Measurements from ENCODE around the gene ASB6. TPM values are rescaled to one million over a fixed set of nuclear protein-coding genes. Genes with fewer than 3 reads are reported as not detected.
A peak's percentile ranks its signal among the peaks of the same experiment; 100 is the strongest.

Gene ASB6
- total and polyA plus RNA-seq, 2 experiments from 2014 or later: 22.9 to 24.1 TPM

DNA sequence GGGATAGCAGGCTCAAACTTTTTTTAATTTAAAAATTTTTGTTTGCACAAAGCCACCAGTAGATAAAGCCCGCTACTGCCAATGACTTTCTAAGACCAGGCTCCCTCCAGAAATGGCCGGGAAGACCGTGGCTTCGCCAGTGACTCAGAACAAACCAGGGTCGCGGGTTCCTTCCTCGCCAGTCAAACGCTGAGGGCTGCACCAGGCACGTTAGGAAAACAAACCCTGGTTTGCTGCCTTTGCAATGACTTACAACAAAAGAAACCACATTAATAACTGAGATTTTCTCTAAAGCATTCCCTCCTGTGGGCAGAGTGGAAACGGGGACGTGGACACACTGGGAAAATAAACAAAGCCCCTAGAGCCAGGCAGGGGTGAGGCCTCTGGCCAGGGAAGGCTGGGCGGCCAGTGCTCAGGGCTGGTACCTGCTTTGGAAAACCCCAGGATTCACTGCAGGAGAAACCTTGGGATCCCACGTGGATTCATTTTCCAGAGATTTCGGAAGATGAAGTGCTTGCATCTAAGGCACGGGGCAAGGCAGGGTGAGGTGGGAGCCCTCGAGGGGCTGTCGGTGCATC is 27.3 kb upstream of the ASB6 start:
- no peaks in the 10 kb centered on the region for H3K27me3 ChIP-seq (replicated peaks; ENCODE audit: insufficient read depth)
- H3K9me2 ChIP-seq (ENCODE audit: insufficient read depth): no peaks in the 10 kb centered on the region
- no peak overlapping the region for H2AFZ ChIP-seq
- H3K27ac ChIP-seq: peak overlapping the region; percentile 99
- H3F3A ChIP-seq (ENCODE audit: insufficient read depth): peaks cover 39% of the 10 kb centered on the region
- H3K36me3 ChIP-seq (ENCODE audit: low read depth): no peaks in the 10 kb centered on the region
- peak overlapping the region; percentile 82 for H3K4me3 ChIP-seq
- peaks cover 36% of the 10 kb centered on the region for H3K4me1 ChIP-seq (ENCODE audit: insufficient read depth)
- in situ Hi-C loops (cut with MboI): no loop called here
- TF ChIP-seq EZH2 (IDR thresholded peaks at IDR 0.05; ENCODE audit: insufficient read depth, poor library complexity, severe bottlenecking) (no peak), EZH2phosphoT487 (IDR thresholded peaks at IDR 0.05; ENCODE audit: insufficient read depth, low read depth) (no peak)
- H4K20me1 ChIP-seq (ENCODE audit: insufficient read depth): no peaks in the 10 kb centered on the region
- peak overlapping the region; percentile 94 for H3K9ac ChIP-seq
- H3K4me2 ChIP-seq (ENCODE audit: unreplicated experiment): peak overlapping the region; percentile 91
- peaks cover 81% of the 10 kb centered on the region for H3K79me2 ChIP-seq (ENCODE audit: insufficient read depth)
- DNase-seq: peak; percentile 96
- 18 to 22% methylated on average over 17 of the region's 17 CpGs for WGBS, 2 experiments (ENCODE audit: low coverage in 1 of 2, low lambda C conversion rate in 2 of 2, missing lambda C conversion rate in 2 of 2)
- H3K9me3 ChIP-seq (ENCODE audit: low read depth): no peaks in the 10 kb centered on the region

DNA sequence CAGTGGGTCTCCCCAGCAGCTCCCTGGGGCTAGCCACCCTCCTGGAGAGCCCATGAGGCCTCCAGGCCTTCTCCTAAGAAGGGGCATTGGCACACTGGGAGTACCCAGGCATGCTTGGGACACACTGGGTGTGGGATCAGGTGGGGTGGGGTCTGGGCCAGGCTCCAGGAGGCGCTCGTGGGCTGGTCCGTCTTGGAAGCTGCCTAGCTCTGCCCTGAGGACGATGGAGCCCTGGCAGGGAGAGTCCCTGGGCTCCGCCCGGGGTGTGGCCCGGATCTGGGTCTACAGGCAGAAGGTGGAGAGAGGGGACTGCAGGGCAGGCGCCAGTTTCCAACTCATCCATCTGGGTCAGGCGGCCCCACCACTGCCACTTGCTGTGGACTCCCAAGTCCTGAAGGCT is 25.9 kb upstream of the ASB6 start:
- in situ Hi-C loops (cut with MboI): no loop called here
- WGBS, 2 experiments (ENCODE audit: low coverage in 1 of 2, low lambda C conversion rate in 2 of 2, missing lambda C conversion rate in 2 of 2): 4 to 10% methylated on average over 9 of the region's 9 CpGs
- Histone ChIP-seq H3K79me2 (ENCODE audit: insufficient read depth) (peaks cover 67% of the 10 kb centered on the region), H3K27me3 (replicated peaks; ENCODE audit: insufficient read depth) (no peaks in the 10 kb centered on the region), H3F3A (ENCODE audit: insufficient read depth) (peaks cover 35% of the 10 kb centered on the region), H3K4me1 (ENCODE audit: insufficient read depth) (peaks cover 36% of the 10 kb centered on the region), H3K9me2 (ENCODE audit: insufficient read depth) (no peaks in the 10 kb centered on the region), H3K9me3 (ENCODE audit: low read depth) (no peaks in the 10 kb centered on the region), H2AFZ (no peak overlapping the region), H3K4me2 (ENCODE audit: unreplicated experiment) (peak overlapping the region; percentile 91), H3K4me3 (peak overlapping the region; percentile 82), H4K20me1 (ENCODE audit: insufficient read depth) (no peaks in the 10 kb centered on the region), H3K27ac (peak overlapping the region; percentile 99), H3K9ac (peak overlapping the region; percentile 94), H3K36me3 (ENCODE audit: low read depth) (no peaks in the 10 kb centered on the region)
- TF ChIP-seq EZH2 (IDR thresholded peaks at IDR 0.05; ENCODE audit: insufficient read depth, poor library complexity, severe bottlenecking) (no peak), EZH2phosphoT487 (IDR thresholded peaks at IDR 0.05; ENCODE audit: insufficient read depth, low read depth) (no peak)
- peak; percentile 81 for DNase-seq

DNA sequence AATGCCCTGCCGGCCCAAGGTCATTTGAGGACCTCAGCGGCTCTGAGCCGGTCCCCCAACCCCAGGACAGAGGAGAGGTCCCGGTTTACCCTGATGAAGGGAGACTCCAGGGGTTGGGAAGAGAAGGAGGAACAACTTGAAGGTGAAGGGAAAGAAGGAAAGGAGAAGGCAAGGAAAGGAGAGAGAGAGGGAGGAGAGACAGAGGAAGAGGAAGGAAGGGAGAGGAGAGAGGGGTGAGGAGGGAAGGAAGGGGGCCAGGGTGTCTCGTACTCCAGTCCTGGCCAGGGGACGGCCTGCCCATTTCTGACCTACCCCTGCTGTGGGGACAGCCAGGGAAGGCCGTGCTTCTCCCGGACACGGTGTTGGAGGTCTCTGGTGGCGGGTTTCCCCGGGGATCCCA is 25.4 kb upstream of the ASB6 start:
- H3K4me3 ChIP-seq: peak overlapping the region; percentile 82
- in situ Hi-C loops (cut with MboI): no loop called here
- H4K20me1 ChIP-seq (ENCODE audit: insufficient read depth): no peaks in the 10 kb centered on the region
- TF ChIP-seq EZH2phosphoT487 (IDR thresholded peaks at IDR 0.05; ENCODE audit: insufficient read depth, low read depth): no peak
- TF ChIP-seq EZH2 (IDR thresholded peaks at IDR 0.05; ENCODE audit: insufficient read depth, poor library complexity, severe bottlenecking): no peak
- peaks cover 33% of the 10 kb centered on the region for H3F3A ChIP-seq (ENCODE audit: insufficient read depth)
- H2AFZ ChIP-seq: no peak overlapping the region
- 0 to 1% methylated on average over 9 to 11 of the region's 11 CpGs for whole genome bisulfite sequencing, 2 experiments (ENCODE audit: low coverage in 1 of 2, low lambda C conversion rate in 2 of 2, missing lambda C conversion rate in 2 of 2)
- no peak for DNase-seq
- H3K9me2 ChIP-seq (ENCODE audit: insufficient read depth): no peaks in the 10 kb centered on the region
- H3K4me2 ChIP-seq (ENCODE audit: unreplicated experiment): peak overlapping the region; percentile 91
- H3K27ac ChIP-seq: peak overlapping the region; percentile 99
- no peaks in the 10 kb centered on the region for H3K9me3 ChIP-seq (ENCODE audit: low read depth)
- H3K9ac ChIP-seq: peak overlapping the region; percentile 94
- H3K36me3 ChIP-seq (ENCODE audit: low read depth): no peaks in the 10 kb centered on the region
- no peaks in the 10 kb centered on the region for H3K27me3 ChIP-seq (replicated peaks; ENCODE audit: insufficient read depth)
- peaks cover 36% of the 10 kb centered on the region for H3K4me1 ChIP-seq (ENCODE audit: insufficient read depth)
- H3K79me2 ChIP-seq (ENCODE audit: insufficient read depth): peaks cover 63% of the 10 kb centered on the region

DNA sequence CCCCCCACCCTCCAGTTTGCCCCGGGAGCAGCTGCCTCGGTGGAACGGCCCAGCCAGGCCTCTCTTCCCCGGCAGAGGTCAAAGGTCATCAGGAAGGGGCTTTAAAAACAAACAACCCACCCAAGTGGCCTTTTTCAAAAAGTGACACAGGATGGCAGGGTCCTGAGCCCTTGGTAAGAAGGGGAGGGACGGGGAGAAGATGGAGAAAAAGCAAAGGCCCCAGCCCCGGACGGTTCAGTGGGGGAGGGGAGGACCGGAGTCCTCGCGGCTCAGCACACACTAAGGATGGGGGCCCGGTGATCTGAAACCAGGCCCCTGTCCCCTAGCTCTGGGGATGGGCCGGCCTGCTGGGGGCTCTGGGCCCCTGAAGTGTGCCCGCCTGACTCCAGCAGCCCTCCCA is 24.6 kb upstream of the ASB6 start:
- H2AFZ ChIP-seq: no peak overlapping the region
- no peaks in the 10 kb centered on the region for H3K9me3 ChIP-seq (ENCODE audit: low read depth)
- H3K4me1 ChIP-seq (ENCODE audit: insufficient read depth): peaks cover 36% of the 10 kb centered on the region
- H4K20me1 ChIP-seq (ENCODE audit: insufficient read depth): no peaks in the 10 kb centered on the region
- H3K4me2 ChIP-seq (ENCODE audit: unreplicated experiment): peak overlapping the region; percentile 91
- peak overlapping the region; percentile 82 for H3K4me3 ChIP-seq
- H3F3A ChIP-seq (ENCODE audit: insufficient read depth): peaks cover 33% of the 10 kb centered on the region
- peak overlapping the region; percentile 99 for H3K27ac ChIP-seq
- no peaks in the 10 kb centered on the region for H3K9me2 ChIP-seq (ENCODE audit: insufficient read depth)
- no peak for TF ChIP-seq EZH2phosphoT487 (IDR thresholded peaks at IDR 0.05; ENCODE audit: insufficient read depth, low read depth)
- TF ChIP-seq EZH2 (IDR thresholded peaks at IDR 0.05; ENCODE audit: insufficient read depth, poor library complexity, severe bottlenecking): no peak
- H3K79me2 ChIP-seq (ENCODE audit: insufficient read depth): peaks cover 55% of the 10 kb centered on the region
- H3K9ac ChIP-seq: peak overlapping the region; percentile 94
- no peaks in the 10 kb centered on the region for H3K36me3 ChIP-seq (ENCODE audit: low read depth)
- in situ Hi-C loops (cut with MboI): no loop called here
- peak; percentile 48 for DNase-seq
- 2% methylated on average over 7 to 13 of the region's 13 CpGs for WGBS, 2 experiments (ENCODE audit: low coverage in 1 of 2, low lambda C conversion rate in 2 of 2, missing lambda C conversion rate in 2 of 2)
- H3K27me3 ChIP-seq (replicated peaks; ENCODE audit: insufficient read depth): no peaks in the 10 kb centered on the region
